HG03095 (cell line): ENCODE data around the gene ZMAT5.

Source experiments
- ATAC-seq: cut with Tn5 transposase; IDR thresholded peaks from one replicate; pipeline ENCODE4 v1.9.1; 2021; ENCODE audit warnings: moderate library complexity; ENCODE audit not compliant: unreplicated experiment

Gene ZMAT5

GRCh38 chr22:29712119-29712518 lies 54.7 kb downstream of the ZMAT5 start:
- ATAC-seq: no peak

DNA sequence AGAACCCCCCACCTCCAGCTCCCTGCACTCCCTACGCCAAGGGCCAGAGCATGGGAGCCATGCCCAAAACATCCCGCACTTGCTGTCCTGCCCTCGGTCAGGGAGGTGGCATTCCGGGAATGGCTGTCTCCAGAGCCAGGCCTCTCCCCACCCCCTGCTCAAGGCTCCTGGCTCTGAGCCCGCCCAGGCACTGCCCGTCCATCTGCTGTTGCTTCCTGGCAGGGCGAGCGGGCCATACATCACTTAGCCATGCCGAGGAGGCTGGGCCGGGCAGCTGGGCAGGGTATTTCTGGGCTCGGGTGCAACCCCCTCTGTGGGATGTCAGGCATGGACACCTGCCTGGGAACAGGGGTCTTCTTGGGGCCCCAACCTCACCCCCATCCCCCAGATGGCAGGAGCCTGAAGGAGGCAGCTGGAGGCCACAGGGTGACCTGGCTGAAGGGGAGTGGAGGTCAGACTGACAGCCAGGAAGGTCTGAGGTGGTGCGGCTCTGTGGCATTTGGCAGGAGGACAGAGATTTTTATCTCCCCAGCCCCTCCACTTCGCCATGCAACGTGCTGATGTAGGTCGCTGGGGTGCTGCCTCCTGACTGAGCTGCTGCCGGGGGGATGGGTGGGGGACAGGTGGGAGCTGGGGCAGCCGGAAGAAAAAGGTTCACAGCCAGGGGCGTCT lies 55.7 kb downstream of the ZMAT5 start:
- no peak for ATAC-seq

GRCh38 chr22:29710193-29710592 lies 56.6 kb downstream of the ZMAT5 start:
- ATAC-seq: no peak

DNA sequence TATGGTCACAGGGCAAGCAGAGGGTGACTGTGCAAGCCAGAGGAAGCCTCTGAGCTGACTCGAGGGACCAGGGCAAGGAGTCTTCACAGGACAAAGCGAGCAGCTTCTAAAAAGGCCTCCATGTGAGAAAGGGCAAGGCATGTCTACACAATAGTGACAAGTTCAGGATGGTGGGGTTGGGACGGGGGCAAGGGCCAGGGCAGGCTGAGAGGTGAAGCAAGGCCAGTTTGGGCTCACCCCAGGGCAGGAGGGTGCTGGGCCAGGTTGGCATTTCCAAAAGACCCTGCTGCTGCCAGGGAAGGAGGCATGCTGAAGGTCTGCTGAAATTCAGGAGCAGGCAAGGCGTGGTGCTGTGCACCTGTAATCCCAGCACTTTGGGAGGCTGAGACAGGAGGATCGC lies 59.3 kb downstream of the ZMAT5 start:
- ATAC-seq: no peak

DNA sequence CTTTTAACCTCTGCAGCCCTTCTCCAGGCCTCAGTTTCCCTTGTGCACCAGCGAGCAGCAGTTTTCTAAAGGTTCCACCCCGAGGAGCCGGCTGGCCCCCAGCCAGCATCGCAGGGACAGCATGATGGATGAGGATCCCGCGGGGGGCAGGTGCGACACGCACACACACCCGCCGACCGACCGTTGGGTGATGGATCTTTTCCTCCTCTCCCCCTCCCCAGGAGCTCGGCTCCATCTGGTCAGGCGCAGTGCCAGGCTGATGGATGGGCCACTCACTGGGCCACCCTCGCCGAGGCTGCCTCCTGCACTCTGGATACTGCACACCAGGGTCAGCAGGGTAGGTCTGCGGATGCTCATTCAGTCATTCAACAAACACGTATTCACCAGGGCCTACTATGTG lies 59.8 kb downstream of the ZMAT5 start:
- ATAC-seq: no peak

DNA sequence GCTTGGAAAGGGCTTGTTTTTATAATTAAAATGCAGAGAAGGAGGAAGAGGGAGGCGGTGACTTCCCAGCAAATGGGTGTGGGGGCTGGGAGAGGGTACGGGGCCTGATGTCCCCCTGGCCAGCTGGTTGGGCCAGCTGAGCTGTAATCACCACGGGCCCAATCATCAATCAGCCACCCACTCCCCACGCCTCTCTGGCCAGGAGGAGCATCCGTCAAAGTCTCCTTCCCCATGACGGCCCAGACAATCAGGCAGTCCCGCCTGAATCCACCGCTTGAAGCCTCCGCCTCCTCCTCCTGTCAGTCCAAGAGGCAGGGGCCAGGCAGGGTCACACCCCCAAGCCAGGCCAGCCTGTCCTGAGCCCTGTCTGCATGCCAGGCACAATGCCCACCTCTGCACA lies 60.3 kb downstream of the ZMAT5 start:
- ATAC-seq: no peak

DNA sequence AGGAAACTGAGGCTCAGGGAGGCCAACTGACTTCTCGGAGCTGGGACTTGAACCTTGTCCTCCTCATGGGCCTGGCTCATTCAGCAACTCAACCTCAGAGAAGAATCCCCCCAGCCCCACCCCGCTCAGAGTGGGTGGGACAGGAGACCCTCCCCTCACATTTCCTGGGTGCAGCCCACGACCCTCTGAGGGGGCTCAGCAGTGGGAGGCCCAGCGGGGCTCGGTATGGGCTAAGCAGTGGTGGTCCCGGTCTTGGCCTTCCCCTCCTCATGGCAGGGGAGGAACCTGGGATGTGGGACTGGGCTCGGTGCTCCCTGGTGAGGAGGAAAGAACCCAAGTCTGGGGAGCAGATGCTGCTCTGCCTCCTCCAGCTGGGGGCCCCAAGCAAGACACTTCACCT lies 61.2 kb downstream of the ZMAT5 start:
- ATAC-seq: no peak

DNA sequence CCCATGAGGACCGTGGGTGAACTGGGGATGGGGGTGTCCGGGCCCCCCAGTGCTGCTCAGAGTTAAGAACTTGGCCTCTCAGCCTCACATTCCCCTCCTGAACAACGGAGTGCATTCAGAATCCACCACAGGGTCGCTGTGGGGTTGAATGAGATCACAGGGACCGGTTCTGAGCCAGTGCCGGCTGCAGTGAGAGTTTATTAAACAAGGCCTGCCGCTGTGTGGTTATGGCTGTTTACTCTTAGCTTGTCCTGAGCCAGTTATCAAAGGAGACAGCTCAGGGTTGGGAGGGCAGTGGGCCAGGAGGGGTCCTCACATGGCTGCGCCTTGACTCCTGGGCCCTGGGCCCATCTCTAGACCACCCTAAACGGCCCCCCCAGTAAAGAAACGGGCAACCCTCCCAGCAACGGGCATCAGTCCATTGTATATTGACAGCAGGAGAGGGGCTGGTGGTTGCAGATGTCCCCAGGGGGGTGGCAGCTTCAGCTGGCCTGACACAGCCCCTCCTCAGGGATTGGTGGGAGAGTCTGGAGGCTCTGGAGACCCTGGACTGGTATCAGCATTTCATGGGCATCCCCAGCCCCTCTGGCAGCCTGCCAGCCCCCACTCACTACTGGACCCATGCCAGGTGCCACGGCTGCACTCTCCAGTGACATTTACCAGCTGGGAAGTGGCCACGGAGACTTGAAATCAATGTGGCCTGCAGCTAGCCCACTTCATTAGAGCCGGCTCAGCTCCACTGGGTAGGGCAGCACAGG lies 62.1 kb downstream of the ZMAT5 start:
- ATAC-seq: no peak

DNA sequence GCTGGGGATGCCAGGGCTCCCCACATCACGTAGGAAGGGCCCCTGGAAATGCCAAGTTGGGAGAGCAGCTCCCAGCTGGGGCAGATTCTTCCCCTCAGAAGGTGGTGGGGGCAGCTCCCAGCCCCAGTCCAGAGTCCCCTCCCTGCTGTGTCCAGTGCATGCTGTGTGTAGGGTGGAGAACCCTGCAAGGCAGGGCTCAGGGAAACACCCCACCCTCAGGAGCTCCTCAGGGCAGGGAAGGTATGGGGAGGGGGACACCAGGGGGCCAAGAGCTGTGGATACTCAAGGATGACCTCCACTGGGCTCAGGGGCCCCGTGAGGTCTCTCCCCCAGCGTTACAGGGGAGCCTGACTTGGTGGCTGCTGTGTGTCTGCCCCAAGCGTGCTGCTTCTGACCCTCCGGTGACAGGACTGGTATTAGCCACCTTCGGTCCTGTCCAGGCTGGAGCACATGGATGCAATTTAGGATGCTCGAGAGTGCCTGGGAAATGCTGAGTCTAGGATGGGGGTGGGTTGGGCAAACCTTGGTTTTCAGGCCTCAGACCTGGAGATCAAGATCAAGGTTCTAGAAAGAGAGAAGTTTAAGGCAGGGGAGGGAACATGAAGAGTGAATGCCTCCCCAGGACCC lies 63.1 kb downstream of the ZMAT5 start:
- ATAC-seq: no peak

- ATAC-seq: no peak
These were observed 63.8 kb downstream of the ZMAT5 start for GRCh38 chr22:29702931-29703501.

GRCh38 chr22:29702000-29702930 lies 64.5 kb downstream of the ZMAT5 start:
- no peak for ATAC-seq

- ATAC-seq: no peak
These were observed 65.4 kb downstream of the ZMAT5 start for GRCh38 chr22:29701155-29701999.

DNA sequence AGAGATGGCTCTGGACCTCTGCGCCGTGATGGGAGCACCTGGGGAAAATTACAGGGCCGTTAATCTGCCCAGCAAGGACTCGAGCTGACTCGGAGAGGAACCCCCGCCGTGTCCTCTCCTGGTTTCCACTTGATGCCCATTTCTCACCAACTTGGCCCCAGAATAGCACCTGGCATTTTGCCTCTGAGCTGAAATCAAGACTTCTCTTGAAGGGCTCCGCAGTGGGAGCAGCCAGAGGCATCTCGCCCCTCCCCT lies 66.0 kb downstream of the ZMAT5 start:
- no peak for ATAC-seq

- ATAC-seq: no peak
These were observed 66.5 kb downstream of the ZMAT5 start for GRCh38 chr22:29700206-29700899.

DNA sequence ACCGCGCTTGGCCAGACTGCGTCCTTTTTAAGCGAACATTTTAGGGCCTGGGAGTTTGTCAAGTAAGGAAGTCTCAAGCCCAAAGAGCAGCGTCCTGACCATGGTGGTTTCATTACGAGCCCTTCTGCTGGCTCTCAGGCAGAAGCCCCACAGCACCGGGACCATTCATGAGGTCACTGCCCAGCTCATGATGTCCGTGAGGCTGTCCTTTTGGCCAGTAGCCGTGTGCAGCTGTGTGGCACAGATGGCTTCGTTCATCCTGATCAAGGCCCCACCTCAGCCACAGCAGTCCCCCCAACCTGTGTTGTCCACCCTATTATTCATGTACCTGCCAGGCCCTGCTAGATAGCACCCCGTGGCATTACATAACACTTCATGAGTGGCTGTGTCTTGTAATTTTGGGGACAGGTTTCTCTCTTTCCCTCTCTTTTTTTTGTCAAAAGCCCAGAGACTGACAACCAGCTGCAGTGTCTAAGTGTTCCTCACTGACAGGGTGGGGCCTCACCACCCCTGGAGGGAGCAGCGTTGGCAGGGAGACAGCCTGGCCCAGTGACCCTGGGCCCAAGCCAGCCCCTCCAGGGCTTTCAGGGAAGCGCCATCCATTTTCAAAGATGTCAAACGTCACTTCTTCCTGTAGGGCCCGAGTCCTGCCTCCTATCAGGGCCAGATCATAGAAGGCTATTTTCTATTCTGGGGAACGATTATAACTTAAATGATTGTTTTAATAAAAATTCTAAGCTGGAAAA lies 68.8 kb downstream of the ZMAT5 start:
- no peak for ATAC-seq

DNA sequence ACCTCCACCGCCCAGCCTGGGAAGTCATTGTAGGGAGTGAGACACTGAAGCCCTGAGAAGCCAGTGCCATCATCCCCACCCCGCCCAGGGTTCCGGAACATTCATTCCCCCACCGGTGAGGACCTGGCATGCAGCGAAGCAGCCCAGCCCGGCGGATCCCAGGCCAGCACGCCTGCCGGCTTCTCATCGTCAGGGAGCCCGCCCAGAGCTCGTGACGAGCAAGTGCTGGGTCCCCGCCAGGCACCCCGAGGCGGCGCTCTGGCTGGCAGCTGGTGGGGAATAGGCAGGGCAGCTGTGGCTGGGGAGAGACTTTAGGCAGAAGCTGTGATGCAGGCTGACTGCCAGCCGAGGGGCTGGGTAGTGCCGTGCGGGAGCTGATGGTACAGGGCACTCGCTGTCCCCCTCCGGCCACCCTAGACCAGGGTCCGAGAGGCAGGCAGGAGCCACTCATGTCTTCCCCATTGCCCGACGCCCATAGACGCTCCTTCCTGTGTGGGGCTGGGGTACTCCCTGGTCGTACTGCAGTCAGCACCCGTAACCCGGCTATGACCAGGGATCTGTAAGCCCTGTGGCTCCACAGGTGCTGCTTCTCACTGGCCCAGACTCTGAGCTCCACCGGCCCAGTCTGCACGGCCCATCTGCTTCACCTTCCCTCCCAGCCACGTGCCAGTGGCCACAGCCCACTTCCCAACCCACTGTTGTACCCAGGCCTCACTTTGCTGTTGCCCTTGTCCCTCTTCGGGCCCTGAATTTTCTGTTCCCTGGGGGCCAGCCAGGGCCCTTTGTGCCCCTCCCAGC lies 71.5 kb downstream of the ZMAT5 start:
- no peak for ATAC-seq

DNA sequence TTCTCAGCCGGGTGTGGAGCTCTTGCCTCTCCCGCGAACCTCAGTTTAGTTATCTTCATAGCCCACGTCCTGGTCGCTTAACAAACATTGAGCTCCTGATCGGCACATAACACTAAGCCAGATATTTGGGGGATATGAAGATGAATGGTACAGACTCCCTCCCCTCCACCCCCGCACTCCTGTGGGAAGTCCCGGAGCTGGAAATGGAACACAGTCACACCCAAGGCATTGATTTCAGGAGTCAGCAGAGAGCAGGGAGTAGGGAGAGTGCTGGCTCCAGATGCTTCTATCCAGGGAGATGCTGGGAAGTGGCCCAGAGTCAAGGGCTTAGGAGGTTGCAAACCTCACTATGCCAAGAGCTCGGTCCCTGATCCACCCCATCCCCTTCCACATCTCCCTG lies 73.1 kb downstream of the ZMAT5 start:
- no peak for ATAC-seq

GRCh38 chr22:29693161-29693560 lies 73.6 kb downstream of the ZMAT5 start:
- no peak for ATAC-seq
